Kasumi-1 (cell line): ENCODE data around the gene SUPT20HL1.

Experiments
- DNase-seq, 2 experiments: peaks; one replicate each; lab custom pipeline; 2025; lab: John Stamatoyannopoulos, UW

Gene SUPT20HL1

GRCh38 chrX:24396931-24397279 lies 36.5 kb downstream of the SUPT20HL1 start:
- no peak for DNase-seq

- no peak for DNase-seq
Observed at GRCh38 chrX:24398766-24399165, 38.3 kb downstream of the SUPT20HL1 start.

GRCh38 chrX:24399550-24399949 lies 39.1 kb downstream of the SUPT20HL1 start:
- DNase-seq: no peak

GRCh38 chrX:24405959-24406358 lies 45.5 kb downstream of the SUPT20HL1 start:
- DNase-seq: no peak
